ENCODE measurements around the gene POMC. TPM values are rescaled to one million over a fixed set of nuclear protein-coding genes. Genes with fewer than 3 reads are reported as not detected.

The POMC gene
- total and polyA plus RNA-seq, 2 of the 8 experiments (the other 6 are each of a cell fraction or from before 2014, with no cell fraction given), result 1.7 to 4.7 TPM

DNA sequence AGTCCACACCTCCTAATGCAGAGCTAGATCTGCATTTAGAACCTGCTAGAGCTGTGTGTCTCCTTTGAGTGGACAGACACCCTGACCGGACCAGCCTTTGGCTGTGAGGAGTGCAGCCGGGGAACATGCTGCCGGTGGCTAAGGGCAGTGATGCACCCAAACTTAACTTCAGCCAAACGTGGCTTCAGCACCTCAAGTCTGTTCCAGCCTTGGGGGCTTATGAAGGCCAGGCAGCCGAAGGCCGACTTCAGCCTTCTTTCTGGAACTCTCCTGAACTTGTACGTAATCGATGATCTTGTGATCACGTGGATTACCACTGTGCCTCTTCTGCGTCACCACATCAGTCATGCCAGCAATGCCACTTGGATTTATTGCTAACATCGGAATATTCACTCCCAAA, 49.1 kb downstream of the POMC start (continued):
- TF ChIP-seq HDAC2 (IDR thresholded peaks at IDR 0.05; ENCODE audit: borderline replicate concordance in 1 of 2, low read depth in 2 of 2, low read length in 2 of 2) (no peak), CTBP2 (IDR thresholded peaks at IDR 0.05; ENCODE audit: borderline replicate concordance, insufficient read depth, insufficient read length, low read length) (no peak)
